Mucosa of descending colon (tissue), 3 donors: ENCODE data around the gene OPA3. TPM values are rescaled to one million over a fixed set of nuclear protein-coding genes. Genes with fewer than 3 reads are reported as not detected.

Experiments
- ATAC-seq: fragments of 200-7000 bp; cut with Tn5 transposase; one replicate; pipeline ENCODE4 v1.9.1; 2020; ENCODE audit warnings: mild to moderate bottlenecking, moderate library complexity
- DNase-seq, 3 donors: peaks; one replicate each; pipeline ENCODE4 v3.0.0-alpha.2; 2020
- H3K36me3 ChIP-seq: fragments of 200-600 bp; one replicate; pipeline ENCODE4 v1.8.0; 2021; ENCODE audit warnings: low read depth, mild to moderate bottlenecking
- H3K4me1 ChIP-seq: fragments of 200-600 bp; one replicate; pipeline ENCODE4 v1.8.0; 2021; ENCODE audit warnings: low read depth, mild to moderate bottlenecking
- H3K4me3 ChIP-seq: fragments of 200-600 bp; one replicate; pipeline ENCODE4 v1.8.0; 2021; ENCODE audit warnings: mild to moderate bottlenecking
- H3K9me3 ChIP-seq: fragments of 200-600 bp; one replicate; pipeline ENCODE4 v1.8.0; 2021; ENCODE audit warnings: mild to moderate bottlenecking
- intact Hi-C, 2 donors: fragments of 100-400 bp; cut with DNase I in 1 of 2; cut with micrococcal nuclease in 1 of 2; formaldehyde crosslinking; loops; one replicate each; pipeline versions ENCODE4 v1.11.0 to v1.11.1; 2022; cut with DNase I, micrococcal nuclease
- total RNA-seq, 3 donors: library from RNA; stranded (reverse); fragmentation: NEBNext Ultra II Directional in 2 of 3; extraction: Animal tissue kit (Norgen Biotek cat#: 25700) in 2 of 3; gene quantifications; one replicate each; pipeline versions ENCODE4 v1.2.1 to v1.2.4, GENCODE V29; 2021 to 2023
- TF ChIP-seq, protein P1 (sequence below): fragments of 200-600 bp; IDR thresholded peaks from one replicate; pipeline ENCODE4 v1.8.0; 2022; ENCODE audit warnings: antibody characterized with exemption, mild to moderate bottlenecking
- donor health status: DM: no; HTN: no; CAD: no; lungs with moderate emphysema.
- donor health status: DM: no; HTN: no; CAD: no.
- donor health status: DM: no; HTN: yes; CAD: no.

OPA3 gene
- total RNA-seq, 3 donors from 2014 or later = 12.1 to 16.4 (median 13.4) TPM

- TF ChIP-seq, protein P1, sequence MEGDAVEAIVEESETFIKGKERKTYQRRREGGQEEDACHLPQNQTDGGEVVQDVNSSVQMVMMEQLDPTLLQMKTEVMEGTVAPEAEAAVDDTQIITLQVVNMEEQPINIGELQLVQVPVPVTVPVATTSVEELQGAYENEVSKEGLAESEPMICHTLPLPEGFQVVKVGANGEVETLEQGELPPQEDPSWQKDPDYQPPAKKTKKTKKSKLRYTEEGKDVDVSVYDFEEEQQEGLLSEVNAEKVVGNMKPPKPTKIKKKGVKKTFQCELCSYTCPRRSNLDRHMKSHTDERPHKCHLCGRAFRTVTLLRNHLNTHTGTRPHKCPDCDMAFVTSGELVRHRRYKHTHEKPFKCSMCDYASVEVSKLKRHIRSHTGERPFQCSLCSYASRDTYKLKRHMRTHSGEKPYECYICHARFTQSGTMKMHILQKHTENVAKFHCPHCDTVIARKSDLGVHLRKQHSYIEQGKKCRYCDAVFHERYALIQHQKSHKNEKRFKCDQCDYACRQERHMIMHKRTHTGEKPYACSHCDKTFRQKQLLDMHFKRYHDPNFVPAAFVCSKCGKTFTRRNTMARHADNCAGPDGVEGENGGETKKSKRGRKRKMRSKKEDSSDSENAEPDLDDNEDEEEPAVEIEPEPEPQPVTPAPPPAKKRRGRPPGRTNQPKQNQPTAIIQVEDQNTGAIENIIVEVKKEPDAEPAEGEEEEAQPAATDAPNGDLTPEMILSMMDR = no peak
- intact Hi-C loops = no loop called here
- DNase-seq (no peak), ATAC-seq (no peak)
- Histone ChIP-seq H3K4me1 (peaks cover 8% of the 10 kb centered on the region), H3K36me3 (no peaks in the 10 kb centered on the region), H3K9me3 (no peaks in the 10 kb centered on the region), H3K4me3 (no peak overlapping the region)
Measured at GRCh38 chr19:45484273-45484945, 100.2 kb downstream of the OPA3 start.

GRCh38 chr19:45483033-45483432, 101.6 kb downstream of the OPA3 start:
- DNase-seq (no peak), ATAC-seq (no peak)
- H3K36me3 ChIP-seq = no peaks in the 10 kb centered on the region
- peaks cover 8% of the 10 kb centered on the region for H3K4me1 ChIP-seq
- TF ChIP-seq, protein P1 = no peak
- H3K9me3 ChIP-seq = no peaks in the 10 kb centered on the region
- no peak overlapping the region for H3K4me3 ChIP-seq
- intact Hi-C loops = no loop called here

DNA sequence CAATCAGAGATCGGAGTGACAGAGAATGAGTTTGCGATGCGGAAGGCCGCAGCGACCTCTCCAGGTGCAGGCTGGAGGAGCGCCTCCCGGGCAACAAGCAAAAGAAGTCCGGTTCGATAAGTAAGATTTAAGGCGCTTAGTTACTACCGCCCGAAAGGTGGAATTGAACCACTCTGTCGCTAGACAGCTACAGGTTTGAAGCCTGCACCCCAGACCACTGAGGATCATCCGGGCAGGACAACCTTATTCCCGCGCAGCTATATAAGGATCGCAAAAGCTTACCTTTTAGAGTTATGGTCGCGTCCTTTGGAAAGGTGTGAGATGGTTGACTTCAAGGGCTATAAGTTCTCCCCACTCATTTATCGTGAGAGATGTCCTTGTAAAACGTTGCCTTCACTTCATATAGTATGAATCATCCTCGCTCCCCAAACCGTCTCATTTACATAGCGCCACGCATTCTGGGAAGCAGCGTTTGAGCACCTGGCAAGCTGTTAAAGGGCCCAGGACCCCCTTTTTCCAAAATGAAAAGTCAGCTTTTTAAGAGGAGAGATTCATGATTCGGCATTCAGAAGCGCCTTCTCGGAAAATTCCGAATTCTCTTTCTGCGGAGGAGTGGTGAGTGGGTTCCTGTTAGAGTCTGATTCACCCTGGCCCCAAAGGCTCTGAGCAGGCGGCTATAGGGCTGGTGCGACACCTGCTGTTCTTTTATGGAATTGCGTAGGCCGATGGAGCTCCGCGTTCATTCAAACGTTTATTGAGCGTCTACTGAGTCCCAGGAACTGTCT, 106.0 kb downstream of the OPA3 start:
- H3K4me1 ChIP-seq = no peaks in the 10 kb centered on the region
- ATAC-seq (peak; percentile 93), DNase-seq (peak; percentile 86 to 89 (median 89))
- TF ChIP-seq, protein P1 = peak; percentile 95
- intact Hi-C loops = loop anchor here (2.0 kb wide), 1 partner anchor 40 kb away; no protein-coding TSS in a partner anchor
- no peaks in the 10 kb centered on the region for H3K36me3 ChIP-seq
- H3K4me3 ChIP-seq = no peak overlapping the region
- no peaks in the 10 kb centered on the region for H3K9me3 ChIP-seq

- DNase-seq = no peak
- Histone ChIP-seq H3K9me3 (no peaks in the 10 kb centered on the region), H3K4me1 (no peaks in the 10 kb centered on the region), H3K4me3 (no peak overlapping the region), H3K36me3 (no peaks in the 10 kb centered on the region)
- ATAC-seq = no peak
- intact Hi-C loops = loop anchor here (2.0 kb wide), 1 partner anchor 39 kb away; no protein-coding TSS in a partner anchor
- TF ChIP-seq, protein P1 = no peak
Measured at GRCh38 chr19:45477713-45478453, 106.7 kb downstream of the OPA3 start.

Other genes with a start within 250 kb of the OPA3 start
- gene KLC3, start 244.1 kb downstream of the OPA3 start, total RNA-seq = not detected
- 10 to 100 TPM; 11.2 to 22.9 (median 14.7) TPM for gene ERCC2, start 214.2 kb downstream of the OPA3 start, total RNA-seq
- 10 to 100 TPM; 21.1 to 36.7 (median 30.8) TPM for gene PPP1R13L, start 179.7 kb downstream of the OPA3 start, total RNA-seq
- gene POLR1G, start 178.2 kb downstream of the OPA3 start, total RNA-seq = 1 to 10 TPM; 3.2 to 4.1 (median 3.2) TPM
- gene ERCC1, start 160.9 kb downstream of the OPA3 start, total RNA-seq = 10 to 100 TPM; 37.7 to 51.2 (median 46.6) TPM
- 10 to 100 TPM in 1 of 3 donors, 1 to 10 TPM in 1, under 1 TPM in 1; 0.58 to 10.3 (median 1.6) TPM for gene FOSB, start 116.8 kb downstream of the OPA3 start, total RNA-seq
- gene RTN2, start 87.8 kb downstream of the OPA3 start, total RNA-seq = 10 to 100 TPM in 1 of 3 donors, 1 to 10 TPM in 2; 3.1 to 18.2 (median 6.2) TPM
- gene PPM1N, start 86.4 kb downstream of the OPA3 start, total RNA-seq = 1 to 10 TPM in 1 of 3 donors, under 1 TPM in 2; 0.43 to 1.3 (median 0.87) TPM
- gene VASP, start 77.3 kb downstream of the OPA3 start, total RNA-seq = 100 to 1,000 TPM; 190 to 252 (median 235) TPM
- gene GPR4, start 17.4 kb upstream of the OPA3 start, total RNA-seq = 1 to 10 TPM in 2 of 3 donors, under 1 TPM in 1; 0.84 to 1.0 (median 1.0) TPM
- gene EML2, start 54.6 kb upstream of the OPA3 start, total RNA-seq = 100 to 1,000 TPM in 1 of 3 donors, 10 to 100 TPM in 2; 59.9 to 119 (median 79.1) TPM
- 10 to 100 TPM in 2 of 3 donors, 1 to 10 TPM in 1; 6.8 to 19.4 (median 14.2) TPM for gene GIPR, start 83.4 kb upstream of the OPA3 start, total RNA-seq
- gene SNRPD2, start 107.2 kb upstream of the OPA3 start, total RNA-seq = 100 to 1,000 TPM; 201 to 270 (median 230) TPM
- 1 to 10 TPM; 8.2 to 8.9 (median 8.3) TPM for gene QPCTL, start 107.9 kb upstream of the OPA3 start, total RNA-seq
- gene FBXO46, start 146.1 kb upstream of the OPA3 start, total RNA-seq = 10 to 100 TPM; 30.1 to 34.0 (median 32.3) TPM
- gene MEIOSIN, start 148.6 kb upstream of the OPA3 start, total RNA-seq = not detected
- 10 to 100 TPM in 2 of 3 donors, 1 to 10 TPM in 1; 9.6 to 35.6 (median 11.1) TPM for gene SIX5, start 184.4 kb upstream of the OPA3 start, total RNA-seq
- gene DMPK, start 197.7 kb upstream of the OPA3 start, total RNA-seq = 100 to 1,000 TPM in 1 of 3 donors, 10 to 100 TPM in 2; 23.9 to 123 (median 33.9) TPM
- 10 to 100 TPM; 33.2 to 67.1 (median 43.7) TPM for gene DMWD, start 208.0 kb upstream of the OPA3 start, total RNA-seq
- under 1 TPM; 0.16 to 0.24 (median 0.20) TPM for gene RSPH6A, start 230.5 kb upstream of the OPA3 start, total RNA-seq